GM12878 (cell line): ENCODE results near the gene SMAD9. TPM values are rescaled to one million over a fixed set of nuclear protein-coding genes. Genes with fewer than 3 reads are reported as not detected.

Experiments used
- ATAC-seq: fragments of 200-7000 bp; cut with Tn5 transposase; 3 replicates; pipeline ENCODE4 v1.9.1; 2020; ENCODE audit warnings: mild to moderate bottlenecking, moderate library complexity
- BruUV-seq: library from RNA; stranded (reverse); fragments of 400-500 nt; replicated peaks from 2 replicates; lab custom pipeline; 2021; lab: Mats Ljungman, UMichigan
- CTCF ChIA-PET: fragments of 300-600 bp; sonication (Branson Sonifier 250); formaldehyde crosslinking; extraction: SDS; loops from one replicate; lab custom pipeline; 2021; ENCODE audit warnings: inconsistent platforms; lab: Yijun Ruan, JAX
- POLR2A ChIA-PET: fragments of 350-600 bp; formaldehyde crosslinking; extraction: SDS; loops from one replicate; lab custom pipeline; 2021; ENCODE audit warnings: inconsistent platforms; lab: Charles Lee
- RAD21 ChIA-PET: fragments of 300-600 bp; sonication (Branson Sonifier 250); formaldehyde crosslinking; loops from one replicate; lab custom pipeline; 2023; ENCODE audit warnings: antibody characterized with exemption; ENCODE audit not compliant: unreplicated experiment; lab: Charles Lee
- SMC1A ChIA-PET: fragments of 300-600 bp; sonication (Branson Sonifier 250); formaldehyde crosslinking; loops from one replicate; lab custom pipeline; 2023; ENCODE audit not compliant: unreplicated experiment, uncharacterized antibody; lab: Charles Lee
- DNase-seq: peaks from one replicate; pipeline ENCODE4 v3.0.0-alpha.2; 2011; ENCODE audit warnings: low read depth, low spot score
- FAIRE-seq: peaks from 3 replicates; lab custom pipeline; 2011; peaks lifted over from hg19 to GRCh38; lab: Jason Lieb, UNC
- H2AFZ ChIP-seq: 2 replicates; pipeline ENCODE4 v1.6.0; 2011; ENCODE audit warnings: low read depth, low read length, control low read depth; ENCODE audit not compliant: control insufficient read depth
- H3K27ac ChIP-seq: 2 replicates; pipeline ENCODE4 v1.5.1; 2011; ENCODE audit warnings: control low read depth; ENCODE audit not compliant: control insufficient read depth, insufficient read depth
- H3K27me3 ChIP-seq, 2 experiments: replicated peaks in 1 of 2; 2 replicates each; pipeline versions ENCODE4 v1.6.0 to v1.6.1; 2011; ENCODE audit warnings: low read length in 1 of 2; ENCODE audit not compliant: control insufficient read depth in 2 of 2, insufficient read depth in 2 of 2
- H3K36me3 ChIP-seq, 2 experiments: 2 replicates each; pipeline ENCODE4 v1.5.1; 2011; ENCODE audit warnings: low read length in 1 of 2; ENCODE audit not compliant: control insufficient read depth in 2 of 2, insufficient read depth in 2 of 2
- H3K4me1 ChIP-seq: 2 replicates; pipeline ENCODE4 v1.6.1; 2011; ENCODE audit warnings: mild to moderate bottlenecking, low read length, moderate library complexity, mixed read lengths; ENCODE audit not compliant: control insufficient read depth, insufficient read depth
- H3K4me2 ChIP-seq: 2 replicates; pipeline ENCODE4 v1.6.0; 2011; ENCODE audit warnings: control low read depth; ENCODE audit not compliant: control insufficient read depth, insufficient read depth
- H3K4me3 ChIP-seq: fragments of 200-600 bp; sonication (generic); 2 replicates; pipeline ENCODE4 v1.5.1; 2016
- H3K79me2 ChIP-seq: 2 replicates; pipeline ENCODE4 v1.6.0; 2011; ENCODE audit warnings: low read length; ENCODE audit not compliant: control insufficient read depth, insufficient read depth
- H3K9ac ChIP-seq: 2 replicates; pipeline ENCODE4 v1.8.0; 2011; ENCODE audit warnings: low read length, control low read depth, mixed read lengths; ENCODE audit not compliant: control insufficient read depth, insufficient read depth
- H3K9me3 ChIP-seq: replicated peaks from 3 replicates; pipeline ENCODE4 v1.5.1; 2011; ENCODE audit warnings: mild to moderate bottlenecking, low read length; ENCODE audit not compliant: control insufficient read depth, insufficient read depth
- H4K20me1 ChIP-seq: 2 replicates; pipeline ENCODE4 v1.6.0; 2011; ENCODE audit not compliant: control insufficient read depth, insufficient read depth
- ATF7 ChIP-seq: fragments of 450-650 bp; IDR thresholded peaks from 2 replicates; pipeline ENCODE4 v1.6.1; 2016; ENCODE audit warnings: low read depth, mild to moderate bottlenecking
- CBFB ChIP-seq: IDR thresholded peaks from 2 replicates; pipeline ENCODE4 v1.6.1; 2016; ENCODE audit warnings: antibody characterized with exemption, low read depth
- CHD2 ChIP-seq: IDR thresholded peaks from 2 replicates; pipeline ENCODE4 v1.6.1; 2011; ENCODE audit warnings: low read depth, low read length, improper control_type of control experiment, borderline replicate concordance
- SRF ChIP-seq, 2 experiments: IDR thresholded peaks; 2 replicates each; pipeline ENCODE4 v1.6.1; 2011; ENCODE audit warnings: low read depth in 2 of 2, low read length in 2 of 2, mild to moderate bottlenecking in 1 of 2, moderate library complexity in 1 of 2
- ZBTB33 ChIP-seq: fragments of 450-650 bp; IDR thresholded peaks from 2 replicates; pipeline ENCODE4 v1.6.1; 2017; ENCODE audit warnings: mild to moderate bottlenecking
- WGBS: methylation state at CpG from one replicate; pipeline ENCODE4 v1.1.6; 2016; ENCODE audit warnings: low lambda C conversion rate; ENCODE audit not compliant: insufficient replicate concordance, insufficient coverage; ENCODE audit errors: missing lambda C conversion rate; 5-methylcytosine and 5-hydroxymethylcytosine counted together
- in situ Hi-C: fragments of 300-500 bp; cut with MboI; formaldehyde crosslinking; loops from 9 replicates; pipeline ENCODE4 v1.14.3; 2018; ENCODE audit warnings: mixed read lengths
- intact Hi-C: fragments of 100-400 bp; cut with micrococcal nuclease; formaldehyde crosslinking; loops from one replicate; pipeline ENCODE4 v1.14.2; 2022; ENCODE audit not compliant: unreplicated experiment
- polyA plus RNA-seq, 11 experiments: library from polyadenylated mRNA; depleted of rRNA in 4 of 11; unstranded in 6 of 11; stranded (reverse) in 5 of 11; fragments of >200 nt; fragmentation: Nextera tagmentation in 4 of 11; fragmentation: Illumina TruSeq in 1 of 11; extraction: Ambion mirVana in 4 of 11; extraction: Trizol in 1 of 11; gene quantifications; 1 replicate in 1 of 11; 2 replicates in 10 of 11; pipeline versions ENCODE4 v1.2.1 to v1.2.3, GENCODE V29; 2011 to 2016; ENCODE audit warnings: inconsistent platforms in 2 of 11, missing spikeins in 2 of 11, low read depth in 1 of 11
- total RNA-seq, 4 experiments: library from RNA; depleted of rRNA in 3 of 4; stranded (reverse); fragments of >200 nt in 3 of 4; fragmentation: Illumina TruSeq in 1 of 4; extraction: Trizol in 1 of 4; gene quantifications; 2 replicates each; pipeline versions ENCODE4 v1.2.1 to v1.2.3, GENCODE V29; 2013 to 2021
- TF ChIP-seq, protein P1 (sequence below): fragments of 450-650 bp; IDR thresholded peaks from 2 replicates; pipeline ENCODE4 v1.6.1; 2016; ENCODE audit warnings: mild to moderate bottlenecking, moderate library complexity, borderline replicate concordance

Gene SMAD9
- total and polyA plus RNA-seq, 10 of the 15 experiments (the other 5 are each of a cell fraction or from before 2014, with no cell fraction given): 0.22 to 0.69 (median 0.42) TPM; not detected in 6

- ChIA-PET POLR2A (no interaction called here), SMC1A (no interaction called here), CTCF (interaction anchor here (3.0 kb wide), 1 partner anchor 10 kb away, joined by 10 read pairs; no protein-coding TSS in a partner anchor), RAD21 (no interaction called here)
- WGBS: 56% methylated on average over 3 of the region's 3 CpGs
- intact Hi-C loops: no loop called here
- Histone ChIP-seq H3K27ac (no peak overlapping the region), H3K4me2 (no peak overlapping the region), H3K4me1 (no peaks in the 10 kb centered on the region), H2AFZ (no peak overlapping the region), H3K27me3 (no peaks in the 10 kb centered on the region)
- TF ChIP-seq CBFB (no peak), ATF7 (no peak), SRF (IDR thresholded peaks at IDR 0.05; ENCODE audit: low read depth in 2 of 2, low read length in 2 of 2) (0 out of 4 replicates have a peak, but pooled peaks of 1 of the 2 experiments have one; percentile 13), ZBTB33 (no peak), CHD2 (no peak)
- TF ChIP-seq, protein P1, sequence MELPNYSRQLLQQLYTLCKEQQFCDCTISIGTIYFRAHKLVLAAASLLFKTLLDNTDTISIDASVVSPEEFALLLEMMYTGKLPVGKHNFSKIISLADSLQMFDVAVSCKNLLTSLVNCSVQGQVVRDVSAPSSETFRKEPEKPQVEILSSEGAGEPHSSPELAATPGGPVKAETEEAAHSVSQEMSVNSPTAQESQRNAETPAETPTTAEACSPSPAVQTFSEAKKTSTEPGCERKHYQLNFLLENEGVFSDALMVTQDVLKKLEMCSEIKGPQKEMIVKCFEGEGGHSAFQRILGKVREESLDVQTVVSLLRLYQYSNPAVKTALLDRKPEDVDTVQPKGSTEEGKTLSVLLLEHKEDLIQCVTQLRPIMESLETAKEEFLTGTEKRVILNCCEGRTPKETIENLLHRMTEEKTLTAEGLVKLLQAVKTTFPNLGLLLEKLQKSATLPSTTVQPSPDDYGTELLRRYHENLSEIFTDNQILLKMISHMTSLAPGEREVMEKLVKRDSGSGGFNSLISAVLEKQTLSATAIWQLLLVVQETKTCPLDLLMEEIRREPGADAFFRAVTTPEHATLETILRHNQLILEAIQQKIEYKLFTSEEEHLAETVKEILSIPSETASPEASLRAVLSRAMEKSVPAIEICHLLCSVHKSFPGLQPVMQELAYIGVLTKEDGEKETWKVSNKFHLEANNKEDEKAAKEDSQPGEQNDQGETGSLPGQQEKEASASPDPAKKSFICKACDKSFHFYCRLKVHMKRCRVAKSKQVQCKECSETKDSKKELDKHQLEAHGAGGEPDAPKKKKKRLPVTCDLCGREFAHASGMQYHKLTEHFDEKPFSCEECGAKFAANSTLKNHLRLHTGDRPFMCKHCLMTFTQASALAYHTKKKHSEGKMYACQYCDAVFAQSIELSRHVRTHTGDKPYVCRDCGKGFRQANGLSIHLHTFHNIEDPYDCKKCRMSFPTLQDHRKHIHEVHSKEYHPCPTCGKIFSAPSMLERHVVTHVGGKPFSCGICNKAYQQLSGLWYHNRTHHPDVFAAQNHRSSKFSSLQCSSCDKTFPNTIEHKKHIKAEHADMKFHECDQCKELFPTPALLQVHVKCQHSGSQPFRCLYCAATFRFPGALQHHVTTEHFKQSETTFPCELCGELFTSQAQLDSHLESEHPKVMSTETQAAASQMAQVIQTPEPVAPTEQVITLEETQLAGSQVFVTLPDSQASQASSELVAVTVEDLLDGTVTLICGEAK: no peak
- TF ChIP-seq, all 136 proteins: peak for 1
- no peak for FAIRE-seq
- Histone ChIP-seq H3K4me3 (no peak overlapping the region), H3K36me3 (no peaks in the 10 kb centered on the region; a peak in 1 of 4 replicates), H3K9me3 (no peaks in the 10 kb centered on the region), H3K79me2 (no peaks in the 10 kb centered on the region), H4K20me1 (no peaks in the 10 kb centered on the region), H3K9ac (no peak overlapping the region)
- no peak for DNase-seq
- in situ Hi-C loops: no loop called here
- no peak for ATAC-seq
- no TSS peak for BruUV-seq
These were observed 80.8 kb downstream of the SMAD9 start for GRCh38 chr13:36839281-36839680.
